PC-3 (cell line): ENCODE results near the gene SELENOP. TPM values are rescaled to one million over a fixed set of nuclear protein-coding genes. Genes with fewer than 3 reads are reported as not detected.

Experiments
- ATAC-seq: fragments of 200-7000 bp; cut with Tn5 transposase; 2 replicates; pipeline ENCODE4 v1.9.1; 2020; ENCODE audit warnings: mild to moderate bottlenecking, moderate library complexity
- BruUV-seq: library from RNA; stranded (reverse); fragments of 400-500 nt; replicated peaks from 2 replicates; lab custom pipeline; 2021; lab: Mats Ljungman, UMichigan
- CTCF ChIA-PET: fragments of 300-600 bp; sonication (Branson Sonifier 250); formaldehyde crosslinking; loops from one replicate; lab custom pipeline; 2022; ENCODE audit warnings: antibody characterized with exemption; lab: Charles Lee
- POLR2A ChIA-PET: fragments of 300-600 bp; sonication (Branson Sonifier 250); formaldehyde crosslinking; loops from one replicate; lab custom pipeline; 2022; ENCODE audit warnings: antibody characterized with exemption; ENCODE audit not compliant: unreplicated experiment; lab: Charles Lee
- DNase-seq: peaks from one replicate; pipeline ENCODE4 v3.0.0-alpha.2; 2015
- H2AFZ ChIP-seq: fragments of 300-600 bp; sonication (generic); 2 replicates; pipeline ENCODE4 v1.6.0; 2016; ENCODE audit warnings: antibody characterized with exemption, low read length
- H3F3A ChIP-seq: fragments of 300-600 bp; sonication (generic); one replicate; pipeline ENCODE4 v1.6.0; 2017; ENCODE audit warnings: antibody characterized with exemption, low read length, control low read depth, mild to moderate bottlenecking; ENCODE audit not compliant: unreplicated experiment
- H3K27ac ChIP-seq: fragments of 300-600 bp; sonication (generic); 2 replicates; pipeline ENCODE4 v1.5.1; 2016; ENCODE audit warnings: mild to moderate bottlenecking, low read length
- H3K27me3 ChIP-seq: fragments of 300-600 bp; sonication (generic); 2 replicates; pipeline ENCODE4 v1.6.1; 2016; ENCODE audit warnings: low read length, mixed read lengths
- H3K36me3 ChIP-seq: fragments of 300-600 bp; sonication (generic); 2 replicates; pipeline ENCODE4 v1.6.1; 2016; ENCODE audit warnings: low read depth, mixed run types, low read length, mixed read lengths
- H3K4me1 ChIP-seq: fragments of 300-600 bp; sonication (generic); 2 replicates; pipeline ENCODE4 v1.5.1; 2016; ENCODE audit warnings: low read length; ENCODE audit not compliant: insufficient read depth
- H3K4me2 ChIP-seq: fragments of 300-600 bp; sonication (generic); 2 replicates; pipeline ENCODE4 v1.6.0; 2016; ENCODE audit warnings: low read length
- H3K4me3 ChIP-seq: fragments of 300-600 bp; sonication (generic); 2 replicates; pipeline ENCODE4 v1.5.1; 2016; ENCODE audit warnings: mild to moderate bottlenecking, low read length, mixed read lengths
- H3K79me2 ChIP-seq: fragments of 300-600 bp; sonication (generic); 2 replicates; pipeline ENCODE4 v1.6.1; 2017; ENCODE audit warnings: low read length, mixed read lengths
- H3K9ac ChIP-seq: fragments of 300-600 bp; sonication (generic); 2 replicates; pipeline ENCODE4 v1.6.0; 2016; ENCODE audit warnings: mild to moderate bottlenecking, low read length
- H3K9me2 ChIP-seq: fragments of 300-600 bp; sonication (generic); replicated peaks from 2 replicates; pipeline ENCODE4 v1.6.1; 2016; ENCODE audit warnings: mixed run types, low read length, mixed read lengths
- H3K9me3 ChIP-seq: fragments of 300-600 bp; sonication (generic); 2 replicates; pipeline ENCODE4 v1.6.1; 2016; ENCODE audit warnings: low read length, mixed read lengths
- H4K20me1 ChIP-seq: fragments of 300-600 bp; sonication (generic); 2 replicates; pipeline ENCODE4 v1.6.1; 2016; ENCODE audit warnings: low read length, mixed read lengths
- EZH2 ChIP-seq: fragments of 300-600 bp; sonication (generic); IDR thresholded peaks from one replicate; pipeline ENCODE4 v1.6.1; 2017; ENCODE audit warnings: antibody characterized with exemption, mild to moderate bottlenecking, low read length; ENCODE audit not compliant: unreplicated experiment
- EZH2phosphoT487 ChIP-seq: fragments of 300-600 bp; sonication (generic); IDR thresholded peaks from 2 replicates; pipeline ENCODE4 v1.6.1; 2018; ENCODE audit warnings: mild to moderate bottlenecking, antibody characterized with exemption, low read length, borderline replicate concordance
- intact Hi-C: fragments of 100-400 bp; cut with micrococcal nuclease; formaldehyde crosslinking; loops from 2 replicates; pipeline ENCODE4 v1.9.0; 2023
- total RNA-seq: library from RNA; depleted of rRNA; stranded (reverse); fragments of >200 nt; gene quantifications from 2 replicates; pipeline ENCODE4 v1.2.3, GENCODE V29; 2014
- TF ChIP-seq, protein P1 (sequence below): fragments of 300-600 bp; sonication (generic); conservative IDR thresholded peaks from 2 replicates; pipeline ENCODE4 v1.5.1; 2017; ENCODE audit warnings: antibody characterized with exemption, low read depth, mild to moderate bottlenecking, low read length

Gene SELENOP
- total RNA-seq, 1 experiment from 2014 or later: 3.3 TPM

DNA sequence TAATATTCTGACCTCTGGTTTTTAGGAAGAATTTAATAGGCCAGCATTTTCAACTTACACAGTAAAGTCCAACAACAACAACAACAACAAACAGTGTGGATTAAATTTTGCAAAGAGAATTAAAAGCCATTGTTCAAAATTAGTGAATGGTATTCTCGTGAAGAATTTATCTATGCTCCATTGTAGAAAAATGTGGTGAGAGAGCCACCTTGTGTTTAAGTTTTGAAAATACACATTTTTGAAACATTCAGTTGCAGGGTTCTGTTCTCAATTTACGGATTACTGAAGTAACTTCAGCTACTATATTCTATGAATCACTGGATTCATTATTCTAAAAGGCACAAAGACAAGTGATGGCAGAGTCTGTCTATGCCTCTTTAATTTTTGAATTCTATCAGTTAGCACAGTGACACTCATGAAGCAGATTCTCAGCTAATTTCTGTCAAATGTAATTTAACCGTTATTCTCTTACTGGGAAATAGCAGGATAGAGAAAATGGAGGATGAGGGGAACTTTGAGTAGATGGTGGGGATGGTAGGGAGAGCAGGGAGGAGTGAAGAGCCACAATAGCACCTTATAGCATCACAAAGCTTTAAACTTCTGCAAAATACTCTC, 44.1 kb downstream of the SELENOP start:
- Histone ChIP-seq H4K20me1 (no peaks in the 10 kb centered on the region), H3K36me3 (no peaks in the 10 kb centered on the region), H2AFZ (no peak overlapping the region), H3K9me3 (no peaks in the 10 kb centered on the region), H3K27me3 (no peaks in the 10 kb centered on the region), H3K4me1 (peaks cover 16% of the 10 kb centered on the region), H3F3A (no peaks in the 10 kb centered on the region), H3K4me2 (no peak overlapping the region), H3K4me3 (no peak overlapping the region), H3K79me2 (no peaks in the 10 kb centered on the region), H3K9me2 (no peaks in the 10 kb centered on the region), H3K27ac (no peak overlapping the region), H3K9ac (no peak overlapping the region)
- peak; percentile 57 for ATAC-seq
- POLR2A ChIA-PET: no interaction called here
- no peak for TF ChIP-seq EZH2
- TF ChIP-seq EZH2phosphoT487: no peak
- TF ChIP-seq, protein P1, sequence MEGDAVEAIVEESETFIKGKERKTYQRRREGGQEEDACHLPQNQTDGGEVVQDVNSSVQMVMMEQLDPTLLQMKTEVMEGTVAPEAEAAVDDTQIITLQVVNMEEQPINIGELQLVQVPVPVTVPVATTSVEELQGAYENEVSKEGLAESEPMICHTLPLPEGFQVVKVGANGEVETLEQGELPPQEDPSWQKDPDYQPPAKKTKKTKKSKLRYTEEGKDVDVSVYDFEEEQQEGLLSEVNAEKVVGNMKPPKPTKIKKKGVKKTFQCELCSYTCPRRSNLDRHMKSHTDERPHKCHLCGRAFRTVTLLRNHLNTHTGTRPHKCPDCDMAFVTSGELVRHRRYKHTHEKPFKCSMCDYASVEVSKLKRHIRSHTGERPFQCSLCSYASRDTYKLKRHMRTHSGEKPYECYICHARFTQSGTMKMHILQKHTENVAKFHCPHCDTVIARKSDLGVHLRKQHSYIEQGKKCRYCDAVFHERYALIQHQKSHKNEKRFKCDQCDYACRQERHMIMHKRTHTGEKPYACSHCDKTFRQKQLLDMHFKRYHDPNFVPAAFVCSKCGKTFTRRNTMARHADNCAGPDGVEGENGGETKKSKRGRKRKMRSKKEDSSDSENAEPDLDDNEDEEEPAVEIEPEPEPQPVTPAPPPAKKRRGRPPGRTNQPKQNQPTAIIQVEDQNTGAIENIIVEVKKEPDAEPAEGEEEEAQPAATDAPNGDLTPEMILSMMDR: peak; percentile 89
- no TSS peak for BruUV-seq
- CTCF ChIA-PET: interaction anchor here (0.5 to 1.5 kb wide), 4 partner anchors 111 to 710 kb away, joined by 3 to 5 read pairs (median 4); no protein-coding TSS in a partner anchor
- DNase-seq: peak; percentile 74
- intact Hi-C loops: loop anchor here (1.0 to 5.0 kb wide), 7 partner anchors 111 to 911 kb away; partner anchors contain the start of genes FBXO4 and GHR

DNA sequence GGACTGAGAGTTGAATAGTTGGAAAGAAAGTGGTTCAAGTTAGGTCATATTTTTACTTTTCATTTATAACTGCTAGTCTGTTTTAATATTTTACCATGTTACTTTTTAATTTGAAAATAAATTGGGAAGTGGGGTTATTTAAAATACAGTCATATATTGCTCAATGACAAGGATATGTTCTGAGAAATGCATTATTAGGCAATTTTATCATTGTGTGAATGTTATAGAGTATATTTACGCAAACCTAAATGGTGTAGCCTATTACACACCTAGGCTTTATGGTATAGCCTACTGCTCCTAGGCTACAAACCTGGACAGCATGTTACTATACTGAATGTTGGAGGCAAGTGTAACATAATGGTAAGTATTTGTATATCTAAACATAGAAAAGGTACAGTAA, 49.9 kb downstream of the SELENOP start:
- no peaks in the 10 kb centered on the region for H3K9me3 ChIP-seq
- DNase-seq (no peak), ATAC-seq (no peak)
- intact Hi-C loops: no loop called here
- no peak for TF ChIP-seq EZH2
- TF ChIP-seq, protein P1: no peak
- TF ChIP-seq EZH2phosphoT487: no peak
- ChIA-PET CTCF (interaction anchor here (0.6 kb wide), 1 partner anchor 543 kb away, joined by 3 read pairs; no protein-coding TSS in a partner anchor), POLR2A (no interaction called here)
- H3K27ac ChIP-seq: no peak overlapping the region
- H4K20me1 ChIP-seq: no peaks in the 10 kb centered on the region
- no peak overlapping the region for H3K4me2 ChIP-seq
- no peaks in the 10 kb centered on the region for H3K36me3 ChIP-seq
- no peaks in the 10 kb centered on the region for H3K9me2 ChIP-seq
- BruUV-seq: no TSS peak
- H3K27me3 ChIP-seq: no peaks in the 10 kb centered on the region
- H3K79me2 ChIP-seq: no peaks in the 10 kb centered on the region
- H3F3A ChIP-seq: no peaks in the 10 kb centered on the region
- H3K4me3 ChIP-seq: no peak overlapping the region
- no peak overlapping the region for H2AFZ ChIP-seq
- peaks cover 14% of the 10 kb centered on the region for H3K4me1 ChIP-seq
- no peak overlapping the region for H3K9ac ChIP-seq

DNA sequence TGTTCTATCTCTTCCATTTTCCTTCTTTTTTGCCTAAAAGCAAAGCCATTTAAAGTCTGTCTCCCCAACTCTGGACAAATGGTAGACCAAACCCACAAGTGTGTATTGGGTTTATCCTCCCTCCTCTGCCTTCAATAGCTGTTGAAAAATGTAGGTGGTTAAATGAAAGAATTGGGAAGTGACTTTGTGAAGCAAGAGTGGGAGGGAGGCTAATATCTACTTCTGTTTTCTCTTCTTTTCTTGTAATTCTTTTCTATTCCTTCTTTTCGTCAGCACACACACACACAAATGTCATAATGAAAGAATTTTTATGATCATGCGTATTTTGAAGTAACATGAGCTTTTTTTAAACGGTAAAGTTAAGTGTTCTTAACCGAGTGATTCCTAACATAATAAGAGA, 51.3 kb downstream of the SELENOP start:
- TF ChIP-seq, protein P1: no peak
- TF ChIP-seq EZH2 (no peak), EZH2phosphoT487 (no peak)
- Histone ChIP-seq H3K27ac (no peak overlapping the region), H3K4me2 (no peak overlapping the region), H3K9me2 (no peaks in the 10 kb centered on the region), H2AFZ (no peak overlapping the region), H3K9me3 (no peaks in the 10 kb centered on the region), H3K4me1 (peaks cover 14% of the 10 kb centered on the region), H3F3A (no peaks in the 10 kb centered on the region), H3K79me2 (no peaks in the 10 kb centered on the region), H3K4me3 (no peak overlapping the region), H3K27me3 (no peaks in the 10 kb centered on the region), H3K36me3 (no peaks in the 10 kb centered on the region), H4K20me1 (no peaks in the 10 kb centered on the region), H3K9ac (no peak overlapping the region)
- ChIA-PET POLR2A (no interaction called here), CTCF (no interaction called here)
- intact Hi-C loops: no loop called here
- no TSS peak for BruUV-seq
- ATAC-seq (no peak), DNase-seq (no peak)
